Thyroid gland (tissue), 4 donors: ENCODE measurements around the gene PEPD. TPM values are rescaled to one million over a fixed set of nuclear protein-coding genes. Genes with fewer than 3 reads are reported as not detected.

Source experiments
- DNase-seq, 2 donors: peaks; one replicate each; pipeline ENCODE4 v3.0.0-alpha.2; 2019
- H3K27ac ChIP-seq, 3 donors: fragments of 200-600 bp; sonication (generic); 1 replicate in 2 of 3; 2 replicates in 1 of 3; pipeline ENCODE4 v1.5.1; 2016 to 2019; ENCODE audit warnings: mild to moderate bottlenecking in 1 of 3, moderate library complexity in 1 of 3
- H3K27me3 ChIP-seq: fragments of 200-600 bp; sonication (generic); one replicate; pipeline ENCODE4 v1.5.1; 2019
- H3K36me3 ChIP-seq, 2 donors: fragments of 200-600 bp; sonication (generic); one replicate each; pipeline ENCODE4 v1.5.1; 2016 to 2019
- H3K4me1 ChIP-seq, 2 donors: fragments of 200-600 bp; sonication (generic); one replicate each; pipeline ENCODE4 v1.5.1; 2017 to 2019
- H3K4me3 ChIP-seq, 3 donors: fragments of 200-600 bp; sonication (generic); replicated peaks in 1 of 3; 1 replicate in 2 of 3; 2 replicates in 1 of 3; pipeline ENCODE4 v1.5.1; 2016; ENCODE audit warnings: mild to moderate bottlenecking in 1 of 3
- H3K9me3 ChIP-seq: fragments of 200-600 bp; sonication (generic); one replicate; pipeline ENCODE4 v1.5.1; 2017
- POLR2A ChIP-seq, 2 donors: fragments of 450-650 bp; IDR thresholded peaks; one replicate each; pipeline ENCODE4 v1.6.1; 2017; ENCODE audit warnings: antibody characterized with exemption in 2 of 2, mild to moderate bottlenecking in 2 of 2, moderate library complexity in 1 of 2
- WGBS, 2 donors: methylation state at CpG; one replicate each; pipeline ENCODE4 v1.1.5; 2017; 5-methylcytosine and 5-hydroxymethylcytosine counted together
- intact Hi-C: fragments of 100-400 bp; cut with DNase I; formaldehyde crosslinking; loops from one replicate; pipeline ENCODE4 v1.15.1; 2023
- total RNA-seq, 4 donors: library from RNA; depleted of rRNA; stranded (reverse); fragments of >200 nt; gene quantifications; one replicate each; pipeline ENCODE4 v1.2.3, GENCODE V29; 2016
- TF ChIP-seq, protein P1 (sequence below), 6 experiments: fragments of 200-600 bp in 3 of 6; fragments of 450-650 bp in 3 of 6; sonication (generic) in 3 of 6; IDR thresholded peaks; one replicate each; pipeline ENCODE4 v1.5.1; 2016 to 2019; ENCODE audit warnings: antibody characterized with exemption in 6 of 6, mild to moderate bottlenecking in 2 of 6, inconsistent platforms in 1 of 6, moderate library complexity in 1 of 6

PEPD gene
- total RNA-seq, 4 donors from 2014 or later = 76.8 to 121 (median 102) TPM

DNA sequence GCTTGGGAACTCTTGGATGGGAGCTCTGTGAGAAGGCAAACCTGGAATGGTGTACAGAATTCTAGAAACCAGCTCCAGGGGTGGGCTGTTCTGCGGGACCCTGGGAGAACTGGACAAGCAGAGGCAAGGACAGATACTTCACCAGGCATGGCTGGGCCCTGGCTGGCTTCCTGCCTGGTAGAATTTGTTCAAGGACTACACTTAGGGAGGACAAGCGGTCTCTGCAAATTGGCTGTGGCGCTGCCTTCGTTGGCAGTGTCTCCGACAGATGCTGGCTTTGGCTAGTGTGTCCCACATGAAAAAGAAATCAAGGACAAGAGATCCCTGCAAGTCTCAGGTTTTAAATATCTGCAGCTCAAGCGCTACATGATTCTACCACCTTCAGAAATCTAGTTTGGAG lies 135.6 kb downstream of the PEPD start:
- Histone ChIP-seq H3K27ac (peak overlapping the region; percentile 32 to 53 (median 35)), H3K36me3 (no peaks in the 10 kb centered on the region), H3K27me3 (no peaks in the 10 kb centered on the region), H3K4me1 (peaks cover 47 to 56% of the 10 kb centered on the region in 2 donors), H3K9me3 (no peaks in the 10 kb centered on the region), H3K4me3 (no peak overlapping the region)
- 18 to 52% methylated on average over 5 to 6 of the region's 6 CpGs for WGBS, 2 donors
- DNase-seq = peak; percentile 94 to 95
- intact Hi-C loops = no loop called here
- no peak for TF ChIP-seq POLR2A (IDR thresholded peaks at IDR 0.05)
- TF ChIP-seq, protein P1, sequence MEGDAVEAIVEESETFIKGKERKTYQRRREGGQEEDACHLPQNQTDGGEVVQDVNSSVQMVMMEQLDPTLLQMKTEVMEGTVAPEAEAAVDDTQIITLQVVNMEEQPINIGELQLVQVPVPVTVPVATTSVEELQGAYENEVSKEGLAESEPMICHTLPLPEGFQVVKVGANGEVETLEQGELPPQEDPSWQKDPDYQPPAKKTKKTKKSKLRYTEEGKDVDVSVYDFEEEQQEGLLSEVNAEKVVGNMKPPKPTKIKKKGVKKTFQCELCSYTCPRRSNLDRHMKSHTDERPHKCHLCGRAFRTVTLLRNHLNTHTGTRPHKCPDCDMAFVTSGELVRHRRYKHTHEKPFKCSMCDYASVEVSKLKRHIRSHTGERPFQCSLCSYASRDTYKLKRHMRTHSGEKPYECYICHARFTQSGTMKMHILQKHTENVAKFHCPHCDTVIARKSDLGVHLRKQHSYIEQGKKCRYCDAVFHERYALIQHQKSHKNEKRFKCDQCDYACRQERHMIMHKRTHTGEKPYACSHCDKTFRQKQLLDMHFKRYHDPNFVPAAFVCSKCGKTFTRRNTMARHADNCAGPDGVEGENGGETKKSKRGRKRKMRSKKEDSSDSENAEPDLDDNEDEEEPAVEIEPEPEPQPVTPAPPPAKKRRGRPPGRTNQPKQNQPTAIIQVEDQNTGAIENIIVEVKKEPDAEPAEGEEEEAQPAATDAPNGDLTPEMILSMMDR (IDR thresholded peaks at IDR 0.05) = no peak

DNA sequence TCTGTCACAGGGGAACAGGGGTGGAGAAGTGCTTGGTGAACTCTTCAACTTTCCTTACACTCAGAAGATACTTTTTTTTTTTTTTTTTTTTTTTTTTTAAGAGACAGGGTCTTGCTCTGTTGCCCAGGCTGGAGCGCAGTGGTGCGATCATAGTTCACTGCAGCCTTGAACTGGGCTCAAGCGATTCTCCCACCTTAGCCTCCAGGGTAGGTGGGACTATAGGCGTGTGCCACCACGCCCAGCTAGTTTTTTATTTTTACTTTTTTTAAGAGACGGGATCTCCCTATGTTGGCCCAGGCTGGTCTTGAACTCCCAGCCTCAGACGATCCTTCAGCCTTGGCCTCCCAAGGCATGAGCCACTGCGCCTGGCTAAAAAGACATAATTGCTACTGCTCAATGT lies 136.6 kb downstream of the PEPD start:
- WGBS, 2 donors = 96 to 97% methylated on average over 8 of the region's 8 CpGs
- DNase-seq = no peak
- TF ChIP-seq, protein P1 (IDR thresholded peaks at IDR 0.05) = no peak
- Histone ChIP-seq H3K27ac (peak overlapping the region in 1 of 3 donors; percentile 32), H3K9me3 (no peaks in the 10 kb centered on the region), H3K27me3 (no peaks in the 10 kb centered on the region), H3K4me1 (peaks cover 40 to 46% of the 10 kb centered on the region in 2 donors), H3K4me3 (no peak overlapping the region), H3K36me3 (no peaks in the 10 kb centered on the region)
- intact Hi-C loops = no loop called here

GRCh38 chr19:33383720-33384292 lies 137.8 kb downstream of the PEPD start:
- no peak overlapping the region for H3K27ac ChIP-seq
- no peaks in the 10 kb centered on the region for H3K27me3 ChIP-seq
- H3K36me3 ChIP-seq = peaks cover 0 to 3% of the 10 kb centered on the region in 2 donors
- H3K4me1 ChIP-seq = peaks cover 29 to 39% of the 10 kb centered on the region in 2 donors
- no peaks in the 10 kb centered on the region for H3K9me3 ChIP-seq
- H3K4me3 ChIP-seq = no peak overlapping the region
- TF ChIP-seq, protein P1 (IDR thresholded peaks at IDR 0.05) = no peak
- no peak for TF ChIP-seq POLR2A (IDR thresholded peaks at IDR 0.05)
- intact Hi-C loops = no loop called here
- WGBS, 2 donors = 90 to 97% methylated on average over 13 of the region's 13 CpGs
- no peak for DNase-seq

GRCh38 chr19:33382982-33383381 lies 138.6 kb downstream of the PEPD start:
- Histone ChIP-seq H3K27ac (no peak overlapping the region), H3K4me1 (peaks cover 21 to 39% of the 10 kb centered on the region in 2 donors), H3K4me3 (no peak overlapping the region), H3K36me3 (peaks cover 0 to 3% of the 10 kb centered on the region in 2 donors), H3K27me3 (no peaks in the 10 kb centered on the region), H3K9me3 (no peaks in the 10 kb centered on the region)
- WGBS, 2 donors = 90 to 91% methylated on average over 4 of the region's 4 CpGs
- intact Hi-C loops = no loop called here
- DNase-seq = no peak
- TF ChIP-seq, protein P1 (IDR thresholded peaks at IDR 0.05) = no peak
- TF ChIP-seq POLR2A (IDR thresholded peaks at IDR 0.05) = no peak

DNA sequence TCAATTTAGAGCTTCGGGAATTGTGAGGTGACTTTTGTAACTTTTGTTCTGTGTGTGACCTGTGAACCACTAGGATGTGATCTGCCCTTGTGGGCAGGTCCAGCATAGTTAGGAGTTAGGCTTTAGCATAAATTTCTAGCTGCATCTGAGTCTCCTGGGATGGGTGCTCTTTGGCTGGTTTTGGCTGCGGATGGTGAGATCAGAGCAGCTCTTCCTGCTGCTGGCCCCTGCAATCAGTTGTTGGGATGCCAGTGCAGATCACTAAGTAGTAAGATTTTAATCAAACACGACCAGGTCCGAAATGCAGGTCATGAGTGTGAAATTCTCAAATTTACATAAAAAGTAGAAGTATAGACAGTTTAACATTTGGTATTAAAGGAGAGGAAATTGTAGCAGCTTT lies 139.6 kb downstream of the PEPD start:
- intact Hi-C loops = no loop called here
- DNase-seq = no peak
- Histone ChIP-seq H3K27me3 (no peaks in the 10 kb centered on the region), H3K27ac (no peak overlapping the region), H3K9me3 (no peaks in the 10 kb centered on the region), H3K4me1 (peaks cover 23 to 40% of the 10 kb centered on the region in 2 donors), H3K36me3 (peaks cover 0 to 3% of the 10 kb centered on the region in 2 donors), H3K4me3 (no peak overlapping the region)
- WGBS, 2 donors = 93 to 96% methylated on average over 4 of the region's 4 CpGs
- TF ChIP-seq POLR2A (IDR thresholded peaks at IDR 0.05) = no peak
- TF ChIP-seq, protein P1 (IDR thresholded peaks at IDR 0.05) = no peak
